Thyroid gland (tissue), 4 donors: ENCODE results near the gene SORT1. TPM values are rescaled to one million over a fixed set of nuclear protein-coding genes. Genes with fewer than 3 reads are reported as not detected.

ENCODE experiments used
- DNase-seq, 2 donors: peaks; one replicate each; pipeline ENCODE4 v3.0.0-alpha.2; 2019
- H3K27ac ChIP-seq, 3 donors: fragments of 200-600 bp; sonication (generic); 1 replicate in 2 of 3; 2 replicates in 1 of 3; pipeline ENCODE4 v1.5.1; 2016 to 2019; ENCODE audit warnings: mild to moderate bottlenecking in 1 of 3, moderate library complexity in 1 of 3
- H3K27me3 ChIP-seq: fragments of 200-600 bp; sonication (generic); one replicate; pipeline ENCODE4 v1.5.1; 2019
- H3K36me3 ChIP-seq, 2 donors: fragments of 200-600 bp; sonication (generic); one replicate each; pipeline ENCODE4 v1.5.1; 2016 to 2019
- H3K4me1 ChIP-seq, 2 donors: fragments of 200-600 bp; sonication (generic); one replicate each; pipeline ENCODE4 v1.5.1; 2017 to 2019
- H3K4me3 ChIP-seq, 3 donors: fragments of 200-600 bp; sonication (generic); replicated peaks in 1 of 3; 1 replicate in 2 of 3; 2 replicates in 1 of 3; pipeline ENCODE4 v1.5.1; 2016; ENCODE audit warnings: mild to moderate bottlenecking in 1 of 3
- H3K9me3 ChIP-seq: fragments of 200-600 bp; sonication (generic); one replicate; pipeline ENCODE4 v1.5.1; 2017
- POLR2A ChIP-seq, 2 donors: fragments of 450-650 bp; IDR thresholded peaks; one replicate each; pipeline ENCODE4 v1.6.1; 2017; ENCODE audit warnings: antibody characterized with exemption in 2 of 2, mild to moderate bottlenecking in 2 of 2, moderate library complexity in 1 of 2
- WGBS, 2 donors: methylation state at CpG; one replicate each; pipeline ENCODE4 v1.1.5; 2017; 5-methylcytosine and 5-hydroxymethylcytosine counted together
- intact Hi-C: fragments of 100-400 bp; cut with DNase I; formaldehyde crosslinking; loops from one replicate; pipeline ENCODE4 v1.15.1; 2023
- total RNA-seq, 4 donors: library from RNA; depleted of rRNA; stranded (reverse); fragments of >200 nt; gene quantifications; one replicate each; pipeline ENCODE4 v1.2.3, GENCODE V29; 2016
- TF ChIP-seq, protein P1 (sequence below), 6 experiments: fragments of 200-600 bp in 3 of 6; fragments of 450-650 bp in 3 of 6; sonication (generic) in 3 of 6; IDR thresholded peaks; one replicate each; pipeline ENCODE4 v1.5.1; 2016 to 2019; ENCODE audit warnings: antibody characterized with exemption in 6 of 6, mild to moderate bottlenecking in 2 of 6, inconsistent platforms in 1 of 6, moderate library complexity in 1 of 6

Gene SORT1
- total RNA-seq, 4 donors from 2014 or later, result 65.7 to 152 (median 137) TPM

DNA sequence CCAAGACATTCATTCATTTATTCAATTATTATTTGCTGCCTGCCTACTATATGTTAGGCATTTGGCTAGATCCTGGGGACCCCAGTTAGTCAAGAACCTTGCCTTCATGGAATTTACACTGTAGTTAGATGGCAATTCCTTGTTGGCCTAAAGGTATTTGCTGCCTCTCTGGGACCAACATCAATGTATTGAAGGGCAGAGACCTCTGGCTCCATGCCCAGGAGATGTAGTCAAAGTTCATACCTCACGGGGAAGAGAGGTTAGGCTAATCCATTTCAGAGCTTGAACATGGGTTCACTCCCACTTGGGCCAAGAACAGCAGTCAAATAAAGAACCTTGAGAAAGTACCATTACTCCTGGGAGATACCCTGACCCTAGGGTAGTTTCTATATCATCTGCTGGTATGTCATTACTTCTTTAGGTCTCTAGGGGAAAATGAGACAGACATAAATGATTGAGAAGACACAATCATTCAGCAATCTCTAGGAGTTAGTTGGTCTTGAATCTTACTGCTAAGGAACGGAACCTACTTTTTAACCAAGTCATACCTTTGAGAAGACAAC, 32.0 kb downstream of the SORT1 start:
- intact Hi-C loops, result no loop called here
- Histone ChIP-seq H3K4me3 (no peak overlapping the region), H3K9me3 (no peaks in the 10 kb centered on the region), H3K4me1 (peaks cover 32 to 42% of the 10 kb centered on the region in 2 donors), H3K36me3 (peaks cover 4 to 7% of the 10 kb centered on the region in 2 donors), H3K27ac (peak overlapping the region in 1 of 3 donors; percentile 59), H3K27me3 (no peaks in the 10 kb centered on the region)
- WGBS, 2 donors, result 87 to 88% methylated on average over 2 of the region's 2 CpGs
- no peak for DNase-seq
- TF ChIP-seq, protein P1, sequence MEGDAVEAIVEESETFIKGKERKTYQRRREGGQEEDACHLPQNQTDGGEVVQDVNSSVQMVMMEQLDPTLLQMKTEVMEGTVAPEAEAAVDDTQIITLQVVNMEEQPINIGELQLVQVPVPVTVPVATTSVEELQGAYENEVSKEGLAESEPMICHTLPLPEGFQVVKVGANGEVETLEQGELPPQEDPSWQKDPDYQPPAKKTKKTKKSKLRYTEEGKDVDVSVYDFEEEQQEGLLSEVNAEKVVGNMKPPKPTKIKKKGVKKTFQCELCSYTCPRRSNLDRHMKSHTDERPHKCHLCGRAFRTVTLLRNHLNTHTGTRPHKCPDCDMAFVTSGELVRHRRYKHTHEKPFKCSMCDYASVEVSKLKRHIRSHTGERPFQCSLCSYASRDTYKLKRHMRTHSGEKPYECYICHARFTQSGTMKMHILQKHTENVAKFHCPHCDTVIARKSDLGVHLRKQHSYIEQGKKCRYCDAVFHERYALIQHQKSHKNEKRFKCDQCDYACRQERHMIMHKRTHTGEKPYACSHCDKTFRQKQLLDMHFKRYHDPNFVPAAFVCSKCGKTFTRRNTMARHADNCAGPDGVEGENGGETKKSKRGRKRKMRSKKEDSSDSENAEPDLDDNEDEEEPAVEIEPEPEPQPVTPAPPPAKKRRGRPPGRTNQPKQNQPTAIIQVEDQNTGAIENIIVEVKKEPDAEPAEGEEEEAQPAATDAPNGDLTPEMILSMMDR (IDR thresholded peaks at IDR 0.05), result no peak
- no peak for TF ChIP-seq POLR2A (IDR thresholded peaks at IDR 0.05)

DNA sequence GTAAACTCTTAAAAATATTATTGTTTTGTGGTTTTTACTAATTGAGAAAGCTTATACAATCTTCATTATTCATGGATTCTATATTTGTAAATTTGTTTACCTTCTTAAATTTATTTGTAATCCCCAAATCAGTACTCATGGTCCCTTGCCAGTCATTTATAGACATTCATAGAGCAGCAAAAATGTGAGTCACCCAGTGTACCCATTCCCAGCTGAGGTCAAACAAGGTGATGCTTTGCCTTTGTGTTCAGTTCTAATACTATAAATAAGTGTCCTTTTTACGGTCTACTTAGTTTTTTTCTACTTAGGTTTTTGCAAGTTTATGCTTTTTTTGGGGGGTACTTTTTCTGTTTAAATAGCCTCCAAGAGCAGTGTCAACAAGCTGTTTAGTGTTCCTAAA, 36.1 kb downstream of the SORT1 start:
- intact Hi-C loops, result no loop called here
- no peaks in the 10 kb centered on the region for H3K27me3 ChIP-seq
- WGBS, 2 donors, result 45 to 58% methylated on average over 1 of the region's 1 CpG
- peaks cover 0 to 2% of the 10 kb centered on the region in 2 donors for H3K36me3 ChIP-seq
- H3K4me3 ChIP-seq, result no peak overlapping the region
- peaks cover 29 to 36% of the 10 kb centered on the region in 2 donors for H3K4me1 ChIP-seq
- no peak for DNase-seq
- H3K9me3 ChIP-seq, result no peaks in the 10 kb centered on the region
- no peak for TF ChIP-seq POLR2A (IDR thresholded peaks at IDR 0.05)
- TF ChIP-seq, protein P1 (IDR thresholded peaks at IDR 0.05), result no peak
- no peak overlapping the region for H3K27ac ChIP-seq

DNA sequence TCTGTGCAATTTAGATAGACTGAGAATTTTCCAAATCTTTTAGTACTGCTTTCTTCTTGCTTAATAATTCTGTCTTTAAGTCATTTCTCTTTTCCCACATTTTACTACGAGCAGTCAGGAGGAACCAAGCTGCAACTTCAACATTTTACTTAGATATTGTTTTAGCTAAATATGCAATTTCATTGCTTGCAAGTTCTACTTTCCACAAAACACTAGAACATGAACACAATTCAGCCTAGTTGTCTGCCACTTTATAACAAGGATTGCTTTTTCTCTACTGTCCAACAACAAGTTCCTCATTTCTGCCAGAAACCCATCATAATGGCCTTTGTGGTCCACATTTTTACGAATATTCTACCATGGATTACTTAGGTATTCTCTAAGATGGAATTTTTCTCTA, 36.6 kb downstream of the SORT1 start:
- H3K27me3 ChIP-seq, result no peaks in the 10 kb centered on the region
- no peaks in the 10 kb centered on the region for H3K9me3 ChIP-seq
- peak overlapping the region in 1 of 3 donors; percentile 3 for H3K27ac ChIP-seq
- no peak for TF ChIP-seq POLR2A (IDR thresholded peaks at IDR 0.05)
- TF ChIP-seq, protein P1 (IDR thresholded peaks at IDR 0.05), result no peak
- no peaks in the 10 kb centered on the region for H3K36me3 ChIP-seq
- no peak overlapping the region for H3K4me3 ChIP-seq
- H3K4me1 ChIP-seq, result peaks cover 29 to 36% of the 10 kb centered on the region in 2 donors
- DNase-seq, result no peak
- 88 to 89% methylated on average over 2 of the region's 2 CpGs for WGBS, 2 donors
- intact Hi-C loops, result no loop called here

DNA sequence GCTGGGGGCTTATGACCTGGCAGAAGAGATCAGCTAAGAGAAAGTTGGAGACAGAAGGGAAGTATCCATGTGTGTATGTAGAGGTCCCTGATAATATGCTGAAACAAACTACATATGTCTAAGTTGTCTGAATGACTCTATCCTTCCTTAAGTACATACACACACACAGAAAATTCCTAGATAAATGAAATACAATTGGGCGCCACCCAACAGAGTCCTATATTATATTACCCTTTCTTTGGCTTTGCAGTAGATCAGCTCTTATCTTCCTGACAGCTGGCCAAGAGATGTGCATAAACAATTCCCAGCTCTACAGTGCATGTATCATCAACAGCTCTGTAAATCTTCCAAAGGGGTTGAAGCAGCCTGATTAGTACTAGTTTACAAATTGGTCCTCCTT, 40.1 kb downstream of the SORT1 start:
- TF ChIP-seq POLR2A (IDR thresholded peaks at IDR 0.05), result no peak
- TF ChIP-seq, protein P1 (IDR thresholded peaks at IDR 0.05), result no peak
- H3K9me3 ChIP-seq, result no peaks in the 10 kb centered on the region
- H3K4me3 ChIP-seq, result no peak overlapping the region
- no peaks in the 10 kb centered on the region for H3K27me3 ChIP-seq
- H3K4me1 ChIP-seq, result peaks cover 23 to 33% of the 10 kb centered on the region in 2 donors
- DNase-seq, result no peak
- intact Hi-C loops, result no loop called here
- WGBS, 2 donors, result 91 to 92% methylated on average over 1 of the region's 1 CpG
- H3K27ac ChIP-seq, result peak overlapping the region in 1 of 3 donors; percentile 25
- no peaks in the 10 kb centered on the region for H3K36me3 ChIP-seq

DNA sequence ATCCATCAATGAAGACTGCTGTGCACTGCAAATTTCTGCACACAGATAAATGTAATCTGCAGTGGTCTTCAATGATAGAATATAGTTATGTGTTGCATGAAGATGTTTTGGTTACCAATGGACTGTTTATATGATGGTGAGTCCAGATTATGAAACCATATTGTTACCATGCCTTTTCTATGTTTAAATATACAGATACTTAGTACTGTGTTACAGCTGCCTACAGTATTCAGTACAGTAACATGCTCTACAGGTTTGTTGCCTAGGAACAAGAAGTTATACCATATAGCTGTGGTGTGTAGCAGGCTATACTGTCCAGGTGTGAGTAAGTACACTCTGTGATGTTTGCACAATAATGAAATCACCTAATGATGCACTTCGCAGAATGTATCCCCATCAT, 40.8 kb downstream of the SORT1 start:
- intact Hi-C loops, result no loop called here
- H3K27me3 ChIP-seq, result no peaks in the 10 kb centered on the region
- no peak overlapping the region for H3K27ac ChIP-seq
- H3K36me3 ChIP-seq, result peaks cover 3 to 4% of the 10 kb centered on the region in 2 donors
- H3K4me3 ChIP-seq, result no peak overlapping the region
- WGBS, 2 donors, result 100% methylated on average over 1 of the region's 1 CpG
- no peaks in the 10 kb centered on the region for H3K9me3 ChIP-seq
- peaks cover 22 to 28% of the 10 kb centered on the region in 2 donors for H3K4me1 ChIP-seq
- DNase-seq, result no peak
- TF ChIP-seq POLR2A (IDR thresholded peaks at IDR 0.05), result no peak
- TF ChIP-seq, protein P1 (IDR thresholded peaks at IDR 0.05), result no peak
